C1 segment of cervical spinal cord (tissue), 14 donors: ENCODE measurements around the gene CCDC158.
A peak's percentile ranks its signal among the peaks of the same experiment; 100 is the strongest.
"Not testable (repeated sequence)": the region's sequence is repeated elsewhere in the genome, so short reads cannot be mapped to it uniquely, and the experiment has no call there.

Source experiments
- DNase-seq, 14 donors: peaks; one replicate each; lab custom pipeline; 2025; lab: John Stamatoyannopoulos, UW

CCDC158 gene

DNA sequence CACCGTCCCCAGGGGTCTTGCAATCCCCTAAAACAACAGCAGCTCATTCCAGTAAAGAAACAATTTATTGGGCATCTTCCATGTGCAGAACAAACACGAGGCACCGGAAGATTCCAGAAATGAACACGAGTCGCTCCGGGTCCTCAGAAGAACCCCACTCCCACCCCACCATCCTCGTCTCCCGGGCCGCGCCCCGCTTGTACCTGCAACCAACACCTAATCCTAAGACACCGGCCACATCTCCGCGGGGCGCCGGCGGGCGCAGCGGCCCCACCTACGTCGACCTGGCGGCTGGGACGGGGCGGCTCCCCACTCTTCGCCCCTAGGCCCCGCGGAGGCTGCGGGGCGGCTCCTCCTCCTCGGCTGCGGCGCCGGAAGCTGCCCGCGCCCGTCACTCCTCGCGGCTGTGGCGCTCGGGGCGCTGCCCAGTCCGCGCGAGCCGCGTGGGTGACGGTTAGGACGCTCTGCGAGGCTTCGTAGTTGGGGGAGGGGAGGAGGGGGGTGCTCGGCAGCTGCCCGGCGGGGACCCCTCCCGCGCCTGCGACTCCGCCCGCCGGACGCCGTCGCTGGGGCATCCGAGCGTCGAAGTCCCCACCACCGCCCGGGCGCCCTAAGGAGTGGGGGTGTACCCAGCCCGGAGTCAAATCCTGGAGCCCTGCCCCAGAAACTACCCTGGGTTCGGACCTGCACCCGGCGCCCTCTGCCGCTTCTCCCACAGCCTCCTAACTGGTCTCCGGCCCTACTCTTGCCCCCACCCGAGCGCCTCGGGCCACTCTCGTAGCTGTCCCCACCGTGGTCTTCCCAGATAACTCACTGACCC, at the start of gene CCDC158:
TSS of gene CCDC158 (minus strand) at position 380 of the 820 bp plus-strand sequence. CDS start 17,934 bp downstream, outside the sequence.
- DNase-seq, result peak in 1 of 14 donors; percentile 9

DNA sequence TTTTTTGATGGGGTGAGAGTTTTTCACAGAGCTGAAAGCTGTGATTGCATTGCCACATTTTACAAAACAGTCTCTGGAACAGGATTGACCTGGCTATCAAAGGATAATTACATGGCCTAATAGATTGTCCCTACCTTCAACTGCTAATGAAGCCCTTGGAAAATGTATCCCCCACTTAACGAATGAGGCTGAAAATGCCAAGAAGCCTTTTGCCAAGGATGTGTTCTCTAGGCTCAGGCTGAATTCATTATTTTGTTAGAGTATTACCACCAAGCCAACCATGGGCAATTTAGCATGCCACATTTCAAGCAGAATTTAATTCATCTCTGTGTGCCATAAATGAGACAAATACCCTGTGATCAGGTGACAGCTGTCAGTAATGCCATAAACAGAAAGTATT, 49.6 kb upstream of the CCDC158 start:
- no peak for DNase-seq

DNA sequence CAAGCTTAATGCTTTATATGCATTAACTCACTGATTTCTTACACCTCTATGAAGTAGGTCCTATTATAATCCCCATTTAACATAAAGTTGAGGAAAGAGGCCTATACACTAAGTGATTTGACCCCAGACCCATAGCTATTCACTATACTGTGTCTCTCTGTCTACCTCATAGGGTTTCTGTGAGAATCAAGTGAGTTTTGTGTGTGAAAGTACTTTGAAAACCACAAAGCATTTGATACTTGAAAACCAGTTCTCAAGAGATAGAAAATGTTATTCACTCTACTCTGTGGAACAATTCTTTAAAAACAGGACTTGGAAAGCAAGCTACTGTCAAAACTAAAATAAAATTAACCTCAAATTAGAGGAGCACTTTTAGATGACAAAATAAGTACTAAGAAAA, 49.1 kb upstream of the CCDC158 start:
- DNase-seq, result no peak

DNA sequence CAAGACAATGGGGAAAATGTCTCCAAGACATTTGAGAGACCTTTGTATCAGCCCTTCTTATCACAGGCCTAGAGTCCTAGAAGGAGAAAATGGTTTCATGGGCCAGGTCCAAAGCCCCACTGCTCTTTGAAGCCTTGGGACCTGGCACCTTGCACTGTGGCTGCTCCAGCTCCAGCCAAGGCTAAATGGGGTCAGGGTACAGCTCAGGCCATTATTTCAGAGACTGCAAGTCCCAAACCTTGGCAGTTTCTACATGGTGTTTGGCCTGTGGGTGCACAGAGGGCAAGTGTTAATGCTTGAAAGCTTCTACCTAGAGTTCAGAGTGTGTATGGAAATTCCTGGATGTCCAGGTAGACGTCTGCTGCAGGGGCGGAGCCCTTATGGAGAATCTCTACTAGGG, 42.6 kb upstream of the CCDC158 start:
- DNase-seq, result no peak

DNA sequence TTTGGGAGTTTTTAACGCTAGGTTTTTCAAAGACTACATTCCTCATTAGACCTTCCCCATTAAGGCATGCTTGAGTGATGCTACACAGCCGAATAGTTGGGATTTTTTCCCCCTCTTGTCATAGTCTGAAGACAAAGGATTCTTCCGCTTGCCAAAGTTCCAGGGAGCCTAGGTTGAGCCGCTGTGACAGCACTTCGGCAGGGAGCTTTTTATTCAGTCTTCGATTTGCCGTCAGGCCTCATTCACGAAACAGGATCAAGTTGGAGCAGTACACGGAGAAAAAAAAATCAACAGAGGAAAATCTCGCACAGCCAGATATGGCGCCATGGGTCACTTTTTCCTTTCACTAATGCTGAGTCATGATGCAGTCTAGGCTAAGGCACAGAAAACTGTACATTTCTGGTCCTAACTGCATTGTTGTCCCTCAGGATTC, 38.4 kb upstream of the CCDC158 start:
- peak in 1 of 14 donors; percentile 11 for DNase-seq

DNA sequence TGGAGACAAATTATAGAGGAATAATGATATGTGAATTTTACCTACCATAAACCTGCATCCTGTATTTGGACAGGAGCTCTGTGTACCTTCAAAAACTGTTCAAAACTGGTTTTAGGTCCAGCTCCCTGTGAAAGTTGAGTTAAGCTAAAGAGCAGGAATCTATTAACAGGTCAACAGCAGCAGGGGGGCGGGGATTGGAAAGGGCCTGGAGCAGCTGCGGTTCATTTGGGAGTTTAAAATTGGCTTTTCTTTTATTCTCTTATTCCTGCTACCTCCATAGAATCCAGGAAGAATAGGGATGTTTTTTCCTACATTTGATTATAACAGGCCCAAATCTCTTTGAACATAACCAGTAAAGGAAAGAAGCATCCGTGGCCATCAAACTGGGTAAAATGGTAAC, 37.9 kb upstream of the CCDC158 start:
- no peak for DNase-seq

DNA sequence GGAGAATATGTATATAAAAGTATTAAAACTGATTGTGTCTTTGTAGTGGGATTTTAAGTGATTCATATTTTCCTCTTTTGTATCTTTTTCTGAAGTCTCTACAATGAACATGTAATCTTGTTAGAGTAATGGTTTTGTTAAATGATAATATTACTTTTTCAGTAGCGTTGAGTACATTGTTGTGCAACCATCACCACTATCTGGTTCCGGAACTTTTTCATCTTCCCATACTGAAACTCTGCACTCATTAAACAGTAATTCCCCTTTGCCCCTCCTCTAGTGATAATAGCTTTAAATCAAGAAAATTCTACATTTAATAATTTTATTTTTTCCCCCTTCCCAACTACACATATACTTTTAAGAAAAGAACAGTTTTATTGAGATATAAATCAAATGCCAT, 37.4 kb upstream of the CCDC158 start:
- DNase-seq, result no peak

DNA sequence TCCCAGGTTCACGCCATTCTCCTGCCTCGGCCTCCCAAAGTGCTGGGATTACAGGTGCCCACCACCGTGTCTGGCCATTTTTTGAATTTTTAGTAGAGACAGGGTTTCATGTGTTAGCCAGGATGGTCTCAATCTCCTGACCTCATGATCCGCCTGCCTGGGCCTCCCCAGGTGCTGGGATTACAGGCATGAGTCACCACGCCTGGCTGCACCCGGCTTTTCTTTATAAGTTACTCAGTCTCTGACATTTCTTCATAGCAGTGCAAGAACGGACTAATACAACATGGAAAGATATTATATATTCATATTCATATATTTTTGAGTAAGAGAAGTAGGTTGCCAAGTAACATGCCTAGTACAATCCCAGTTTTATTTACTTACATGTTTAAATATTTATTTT, 36.9 kb upstream of the CCDC158 start:
- DNase-seq, result no peak

DNA sequence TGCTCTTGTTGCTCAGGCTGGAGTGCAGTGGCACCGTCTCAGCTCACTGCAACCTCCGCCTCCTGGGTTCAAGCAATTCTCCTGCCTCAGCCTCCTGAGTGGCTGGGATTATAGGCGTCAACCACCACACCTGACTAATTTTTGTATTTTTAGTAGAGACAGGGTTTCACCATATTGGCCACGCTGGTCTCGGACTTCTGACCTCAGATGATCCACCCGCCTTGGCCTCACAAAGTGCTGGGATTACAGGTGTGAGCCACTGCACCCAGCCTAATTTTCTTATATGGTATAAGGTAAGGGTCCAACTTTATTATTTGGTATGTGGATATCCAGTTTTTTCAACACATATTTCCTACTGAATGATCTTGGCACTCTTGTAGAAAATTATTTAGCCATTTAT, 33.1 kb upstream of the CCDC158 start:
- DNase-seq, result not testable (repeated sequence)

DNA sequence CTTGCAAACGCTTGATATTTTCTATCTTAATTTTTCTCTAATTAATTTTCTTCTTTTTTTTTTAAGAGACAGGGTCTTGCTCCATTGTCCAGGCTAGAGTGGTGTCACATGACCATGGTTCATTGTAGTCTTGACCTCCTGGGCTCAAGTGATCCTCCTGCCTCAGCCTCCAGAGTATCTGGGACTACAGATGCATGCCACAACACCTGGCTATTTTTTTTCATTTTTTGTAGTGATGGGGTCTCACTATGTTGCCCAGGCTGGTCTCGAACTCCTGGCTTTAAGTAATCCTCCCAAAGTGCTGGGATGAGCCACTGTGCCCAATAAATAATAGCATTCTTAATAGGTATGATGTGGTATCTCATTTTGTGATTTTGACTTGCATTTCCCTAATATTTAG, 32.3 kb upstream of the CCDC158 start:
- DNase-seq, result no peak

DNA sequence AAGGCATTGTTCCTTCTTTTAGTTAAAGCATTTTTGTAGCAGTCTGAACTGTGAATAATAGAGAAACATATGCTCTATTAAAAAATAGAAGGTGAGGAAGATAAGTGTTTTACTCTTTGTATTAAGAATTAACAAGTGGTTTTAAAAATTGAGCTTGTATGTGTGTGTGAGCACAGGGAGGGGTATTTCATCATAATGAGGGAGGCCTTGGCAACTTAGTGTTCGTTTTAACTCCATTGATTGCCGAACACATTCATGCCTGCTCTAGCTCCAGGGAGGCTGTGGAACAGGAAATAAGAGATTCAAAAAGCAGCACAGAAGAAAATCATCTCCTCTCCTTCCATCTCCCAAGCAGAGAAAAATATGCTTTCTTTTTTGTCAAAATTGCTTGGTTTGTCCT, 28.9 kb upstream of the CCDC158 start:
- no peak for DNase-seq

DNA sequence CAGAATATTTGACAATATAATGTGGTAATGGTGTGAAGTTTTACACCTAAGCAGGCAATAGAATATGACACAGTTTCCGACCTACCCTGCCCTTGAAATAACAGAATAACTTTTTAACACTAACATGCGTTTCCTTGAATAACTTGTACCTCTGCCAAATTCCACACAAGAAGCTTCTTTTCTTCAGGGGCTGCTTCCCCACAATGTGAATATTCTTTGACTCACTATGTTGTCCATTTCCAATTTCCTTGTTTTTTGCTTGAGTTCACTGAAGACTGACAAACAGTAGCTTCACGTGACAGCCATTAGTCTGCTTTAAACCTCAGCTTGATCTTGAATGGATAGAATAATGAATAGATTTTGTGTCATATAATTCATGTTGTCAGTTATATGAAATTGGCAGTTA, 28.4 kb upstream of the CCDC158 start:
- no peak for DNase-seq

DNA sequence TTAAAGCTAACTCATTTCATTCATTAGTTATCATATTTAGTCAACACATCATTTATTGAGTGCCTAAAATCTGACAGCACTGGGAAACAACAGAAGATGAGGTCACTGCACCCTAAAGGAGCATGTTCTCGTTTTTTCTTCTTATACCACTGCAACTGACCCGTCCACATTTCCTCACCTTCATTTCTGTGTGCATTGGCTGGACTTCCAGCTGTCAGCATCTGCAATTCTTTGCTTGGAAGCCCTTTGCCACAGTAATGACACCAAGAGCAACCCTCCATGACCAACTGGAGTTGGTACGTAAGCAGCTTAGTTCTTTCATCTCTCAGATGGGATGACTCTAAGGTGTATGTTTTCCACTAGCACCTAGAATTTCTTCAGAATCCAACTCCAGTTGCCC, 27.3 kb upstream of the CCDC158 start:
- no peak for DNase-seq

DNA sequence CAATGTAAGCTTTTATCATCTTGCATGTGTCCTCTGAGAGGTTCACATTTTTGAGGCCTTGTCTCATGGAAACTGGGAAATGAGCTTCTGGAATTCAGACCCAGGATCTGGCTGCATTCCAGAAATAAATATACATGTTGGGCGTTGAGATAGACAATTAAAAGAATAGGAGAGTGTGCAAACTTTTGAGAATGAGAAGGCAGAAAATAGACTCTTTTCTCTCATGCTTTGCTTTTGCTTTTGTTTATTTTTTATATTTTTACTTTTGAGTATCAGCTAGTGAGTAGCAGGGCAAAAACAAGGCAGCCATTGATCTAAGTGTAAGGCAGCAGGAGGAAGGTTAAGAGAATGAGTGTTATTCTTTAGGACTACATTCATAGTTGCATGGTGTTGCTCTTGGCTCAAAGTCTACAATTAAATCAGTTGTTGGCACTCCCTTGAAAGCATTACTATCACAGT, 26.5 kb upstream of the CCDC158 start:
- no peak for DNase-seq

DNA sequence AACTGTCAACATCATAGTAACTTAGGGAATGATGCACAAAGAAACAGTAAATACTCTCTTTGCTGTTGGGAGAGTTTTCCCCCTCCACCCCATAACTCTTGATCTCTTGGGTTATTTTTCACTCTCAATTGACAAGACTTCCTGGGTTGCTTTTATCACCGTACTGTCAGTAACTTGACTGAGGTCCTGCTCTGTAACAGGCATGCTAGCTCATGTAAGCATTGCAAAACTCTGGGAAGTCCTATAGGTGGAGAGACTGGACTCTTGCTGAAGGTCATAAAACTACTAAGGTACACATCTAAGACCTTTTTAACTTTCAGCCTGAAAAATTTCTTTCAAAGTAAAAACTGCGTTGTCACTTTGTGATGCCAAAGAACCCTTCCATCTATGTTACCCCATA, 25.0 kb upstream of the CCDC158 start:
- no peak for DNase-seq

DNA sequence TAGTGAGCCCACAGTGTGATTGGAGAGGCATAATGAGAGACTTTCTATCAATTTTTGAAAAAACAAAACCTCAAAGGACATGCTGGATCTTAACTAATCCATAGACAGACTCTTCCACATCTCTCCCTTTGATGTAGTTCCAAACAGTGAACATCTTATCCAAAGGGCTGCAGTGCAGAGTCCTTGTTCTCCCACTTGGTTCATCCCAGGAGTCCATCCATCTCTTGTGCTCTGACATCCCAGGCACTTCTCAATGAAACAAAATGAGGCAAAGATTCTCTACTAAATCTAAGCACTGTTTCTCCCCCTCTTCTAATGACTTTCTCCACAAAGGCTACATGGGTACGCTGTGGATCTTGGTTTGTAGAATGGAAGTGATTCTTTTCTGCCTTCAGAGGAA, 22.4 kb upstream of the CCDC158 start:
- no peak for DNase-seq

DNA sequence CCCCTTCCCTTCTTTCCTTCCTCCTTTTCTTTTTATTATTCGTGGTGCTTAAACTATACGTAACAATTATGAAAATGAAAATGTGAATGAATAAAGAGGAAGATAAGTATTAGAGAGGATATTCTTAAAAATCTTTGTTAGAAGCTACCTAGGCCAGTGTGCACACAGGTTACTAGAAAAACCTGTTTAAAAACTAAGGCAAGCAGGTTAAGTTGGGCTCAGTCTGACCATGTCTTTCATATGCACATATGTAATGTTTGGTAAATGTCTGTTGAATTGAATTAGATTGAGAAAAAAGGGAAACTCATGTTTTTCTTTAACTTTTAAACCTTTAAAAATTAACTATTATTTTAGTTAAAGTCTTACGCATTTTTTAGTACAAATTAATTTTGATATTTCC, 21.9 kb upstream of the CCDC158 start:
- no peak for DNase-seq

DNA sequence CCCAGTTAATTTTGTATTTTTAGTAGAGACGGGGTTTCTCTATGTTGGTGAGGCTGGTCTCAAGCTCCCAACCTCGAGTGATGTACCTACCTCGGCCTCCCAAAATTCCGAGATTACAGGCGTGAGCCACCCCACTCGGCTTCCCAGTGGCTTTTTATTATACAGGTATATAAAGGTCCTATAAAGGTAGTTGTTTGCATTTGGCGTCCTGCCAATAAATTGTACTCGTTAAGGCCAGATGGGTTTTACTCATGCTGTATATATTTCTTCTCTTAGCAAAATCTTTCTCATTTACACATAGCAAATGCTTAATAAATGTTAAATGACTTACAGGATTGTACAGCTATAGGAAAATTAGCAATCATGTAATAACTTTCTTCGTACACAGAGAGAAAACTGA, 20.9 kb upstream of the CCDC158 start:
- no peak for DNase-seq

DNA sequence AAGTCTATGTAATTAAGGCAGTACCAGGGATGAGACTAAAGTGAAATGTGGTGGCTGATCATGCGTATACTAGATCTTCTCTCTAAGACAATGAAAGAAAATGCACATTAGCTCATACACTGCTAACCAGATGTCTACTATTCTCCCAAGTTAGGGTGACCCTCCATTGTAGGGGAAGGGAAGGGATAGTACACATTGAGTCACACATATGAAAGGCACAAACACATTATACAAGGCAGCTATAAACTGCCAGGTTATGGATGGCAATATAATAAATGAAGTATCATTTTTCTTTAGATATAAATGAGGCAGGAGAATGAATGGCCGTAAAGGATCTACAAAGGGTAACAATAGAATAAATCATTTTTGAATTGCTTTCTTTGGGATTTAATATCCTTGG, 18.6 kb upstream of the CCDC158 start:
- no peak for DNase-seq

DNA sequence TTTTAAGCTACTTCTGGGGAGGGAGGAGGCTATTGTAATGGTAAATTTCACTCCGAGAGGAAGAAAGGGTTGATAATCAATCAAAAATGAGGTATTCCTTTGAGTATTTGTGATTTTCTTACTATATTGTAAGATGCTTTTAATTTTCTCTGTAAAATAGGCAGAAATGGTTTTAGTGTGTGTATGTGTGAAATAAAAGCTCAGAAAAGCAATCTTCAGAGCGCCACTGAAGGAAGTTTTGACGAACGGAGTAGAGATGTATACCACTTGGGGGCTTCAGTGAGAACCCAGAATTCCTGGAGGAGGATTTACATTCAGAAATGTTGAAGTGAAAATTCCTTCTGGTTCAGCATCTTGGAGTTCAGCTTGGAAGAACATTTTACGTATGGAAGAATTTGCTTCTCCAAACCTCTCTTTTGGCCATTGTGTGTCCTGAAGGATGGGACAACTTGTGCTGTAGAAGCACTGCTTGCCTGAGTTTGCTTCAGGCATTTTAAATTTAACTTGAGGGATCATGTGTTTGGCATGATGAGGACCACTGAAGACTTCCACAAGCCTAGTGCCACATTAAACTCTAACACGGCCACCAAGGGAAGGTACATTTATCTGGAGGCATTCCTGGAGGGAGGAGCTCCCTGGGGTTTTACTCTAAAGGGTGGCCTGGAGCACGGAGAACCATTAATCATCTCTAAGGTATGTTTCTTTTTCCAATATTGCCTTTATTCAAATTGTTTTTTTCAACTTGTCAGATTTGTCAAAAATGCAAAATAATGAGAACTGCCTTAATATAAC, 14.8 kb upstream of the CCDC158 start:
- DNase-seq, result no peak

DNA sequence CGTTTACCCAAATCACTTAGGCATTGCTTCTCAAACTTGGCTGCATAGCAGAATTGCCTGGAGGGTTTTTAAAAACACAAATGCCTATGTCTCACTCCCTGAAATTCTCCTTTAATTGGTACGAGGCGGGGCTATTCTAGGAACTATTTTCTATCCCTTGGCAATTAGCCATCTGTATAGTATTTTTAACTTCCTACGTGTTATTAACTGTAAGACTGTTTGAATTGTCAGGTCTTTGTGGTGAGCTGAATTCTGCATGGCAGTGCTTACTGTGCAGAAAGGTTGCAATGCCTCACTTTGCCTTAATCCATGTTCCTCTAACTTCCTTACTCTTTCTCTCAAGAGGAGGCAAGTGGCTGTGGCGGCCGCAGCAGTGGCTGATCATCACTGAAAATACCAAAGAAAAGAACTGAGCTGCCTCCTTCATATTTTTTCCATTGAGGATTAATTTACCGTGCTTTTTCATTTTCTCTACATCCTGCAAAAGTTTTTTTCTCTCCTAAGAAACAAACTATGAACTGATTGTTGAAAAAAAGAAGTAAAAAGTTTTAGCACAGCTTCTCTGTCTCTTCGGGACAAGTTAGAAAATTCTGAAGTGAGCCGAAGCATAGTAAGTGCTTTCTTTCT, 14.1 kb upstream of the CCDC158 start, which contains the start of gene SHROOM3:
TSS of gene SHROOM3 (plus strand) at position 329 of the 627 bp plus-strand sequence. CDS start 824 bp downstream, outside the sequence.
- peak in 1 of 14 donors; percentile 3 for DNase-seq
